ENCODE results near the gene PLEKHD1. TPM values are rescaled to one million over a fixed set of nuclear protein-coding genes. Genes with fewer than 3 reads are reported as not detected.
A peak's percentile ranks its signal among the peaks of the same experiment; 100 is the strongest.

PLEKHD1 gene
- total RNA-seq, 4 donors from 2014 or later = 0.19 TPM; not detected in 3

DNA sequence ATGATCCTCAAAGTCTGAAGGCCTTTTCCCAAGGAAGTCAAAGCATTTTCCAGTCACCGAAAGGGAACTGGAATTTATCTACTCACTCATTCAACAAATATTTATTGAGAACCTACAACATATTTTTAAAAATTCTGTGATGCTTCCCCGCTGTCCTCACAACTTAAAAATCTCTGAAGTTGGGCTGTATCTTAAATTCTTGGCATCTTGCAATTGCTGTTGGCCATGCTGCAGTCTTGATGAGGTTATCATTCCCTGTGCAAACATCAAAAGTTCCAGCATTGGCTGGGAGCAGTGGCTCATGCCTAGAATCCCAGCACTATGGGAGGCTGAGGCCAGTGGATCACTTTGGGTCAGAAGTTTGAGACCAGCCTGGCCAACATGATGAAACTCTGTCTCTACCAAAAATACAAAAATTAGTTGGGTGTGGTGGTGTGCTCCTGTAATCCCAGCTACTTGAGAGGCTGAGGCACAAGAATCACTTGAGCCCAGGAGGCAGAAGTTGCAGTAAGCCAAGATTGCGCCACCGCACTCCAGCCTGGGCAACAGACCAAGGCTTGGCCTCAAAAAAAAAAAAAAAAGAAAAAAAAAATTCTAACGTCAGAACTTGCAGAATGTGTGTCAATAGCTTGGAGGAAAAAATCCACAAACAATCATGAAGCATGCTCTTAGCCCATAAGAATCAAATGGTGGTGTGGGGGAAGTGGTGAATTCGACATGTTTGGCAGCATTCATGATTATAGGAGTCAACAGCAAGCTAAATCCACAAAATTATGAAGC lies 55.3 kb downstream of the PLEKHD1 start:
- no peak for TF ChIP-seq POLR2A (IDR thresholded peaks at IDR 0.05)
- TF ChIP-seq, protein P1, sequence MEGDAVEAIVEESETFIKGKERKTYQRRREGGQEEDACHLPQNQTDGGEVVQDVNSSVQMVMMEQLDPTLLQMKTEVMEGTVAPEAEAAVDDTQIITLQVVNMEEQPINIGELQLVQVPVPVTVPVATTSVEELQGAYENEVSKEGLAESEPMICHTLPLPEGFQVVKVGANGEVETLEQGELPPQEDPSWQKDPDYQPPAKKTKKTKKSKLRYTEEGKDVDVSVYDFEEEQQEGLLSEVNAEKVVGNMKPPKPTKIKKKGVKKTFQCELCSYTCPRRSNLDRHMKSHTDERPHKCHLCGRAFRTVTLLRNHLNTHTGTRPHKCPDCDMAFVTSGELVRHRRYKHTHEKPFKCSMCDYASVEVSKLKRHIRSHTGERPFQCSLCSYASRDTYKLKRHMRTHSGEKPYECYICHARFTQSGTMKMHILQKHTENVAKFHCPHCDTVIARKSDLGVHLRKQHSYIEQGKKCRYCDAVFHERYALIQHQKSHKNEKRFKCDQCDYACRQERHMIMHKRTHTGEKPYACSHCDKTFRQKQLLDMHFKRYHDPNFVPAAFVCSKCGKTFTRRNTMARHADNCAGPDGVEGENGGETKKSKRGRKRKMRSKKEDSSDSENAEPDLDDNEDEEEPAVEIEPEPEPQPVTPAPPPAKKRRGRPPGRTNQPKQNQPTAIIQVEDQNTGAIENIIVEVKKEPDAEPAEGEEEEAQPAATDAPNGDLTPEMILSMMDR (IDR thresholded peaks at IDR 0.05) = no peak
- peaks cover 4 to 35% (median 10%) of the 10 kb centered on the region in 3 donors for H3K4me1 ChIP-seq
- DNase-seq = no peak
- intact Hi-C loops (cut with DNase I) = loop anchor here (5.0 kb wide), 1 partner anchor 37 kb away; no protein-coding TSS in a partner anchor
- H3K27me3 ChIP-seq = peaks cover 0 to 16% (median 0%) of the 10 kb centered on the region in 4 donors
- no peaks in the 10 kb centered on the region for H3K36me3 ChIP-seq
- H3K4me3 ChIP-seq = no peak overlapping the region
- peak overlapping the region in 1 of 4 donors; percentile 57 for H3K27ac ChIP-seq
- WGBS, 2 donors = 45 to 49% methylated on average over 6 of the region's 6 CpGs
- no peaks in the 10 kb centered on the region for H3K9me3 ChIP-seq

DNA sequence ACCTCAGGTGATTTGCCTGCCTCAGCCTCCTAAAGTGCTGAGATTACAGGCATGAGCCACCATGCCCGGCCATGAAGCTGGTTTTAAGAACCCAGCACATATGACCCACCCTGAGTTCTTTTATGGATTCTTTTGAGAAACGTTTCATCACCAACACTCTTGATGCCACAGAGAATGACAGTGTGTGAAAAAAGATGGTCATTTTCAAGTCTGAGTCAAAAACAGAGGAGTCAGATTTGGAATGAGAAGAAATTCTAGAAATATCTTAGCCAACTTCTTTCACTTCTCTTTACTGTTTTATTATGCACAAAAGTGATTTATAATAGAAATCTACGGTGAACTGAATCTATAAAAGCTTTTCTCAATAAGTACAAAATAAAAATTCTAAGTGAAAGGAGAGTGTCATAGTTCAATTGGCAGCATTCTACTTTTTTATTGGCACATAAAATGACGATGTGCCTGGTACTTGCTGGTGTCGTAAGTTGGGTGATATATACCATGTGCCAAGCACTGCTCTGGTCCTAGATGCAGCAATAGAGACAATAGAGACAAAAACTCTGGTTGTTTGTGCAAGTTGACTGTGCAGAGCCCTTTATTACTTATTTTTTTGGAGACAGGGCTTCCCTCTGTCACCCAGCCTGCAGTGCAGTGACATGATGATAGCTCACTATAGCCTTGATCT lies 56.3 kb downstream of the PLEKHD1 start:
- H3K27me3 ChIP-seq = peaks cover 0 to 23% (median 0%) of the 10 kb centered on the region in 4 donors
- H3K4me1 ChIP-seq = peaks cover 4 to 35% (median 10%) of the 10 kb centered on the region in 3 donors
- H3K9me3 ChIP-seq = no peaks in the 10 kb centered on the region
- TF ChIP-seq, protein P1 (IDR thresholded peaks at IDR 0.05) = no peak
- TF ChIP-seq POLR2A (IDR thresholded peaks at IDR 0.05) = no peak
- DNase-seq = no peak
- 58 to 64% methylated on average over 5 of the region's 5 CpGs for WGBS, 2 donors
- peak overlapping the region in 1 of 4 donors; percentile 57 for H3K27ac ChIP-seq
- H3K4me3 ChIP-seq = no peak overlapping the region
- no peaks in the 10 kb centered on the region for H3K36me3 ChIP-seq
- intact Hi-C loops (cut with DNase I) = no loop called here

DNA sequence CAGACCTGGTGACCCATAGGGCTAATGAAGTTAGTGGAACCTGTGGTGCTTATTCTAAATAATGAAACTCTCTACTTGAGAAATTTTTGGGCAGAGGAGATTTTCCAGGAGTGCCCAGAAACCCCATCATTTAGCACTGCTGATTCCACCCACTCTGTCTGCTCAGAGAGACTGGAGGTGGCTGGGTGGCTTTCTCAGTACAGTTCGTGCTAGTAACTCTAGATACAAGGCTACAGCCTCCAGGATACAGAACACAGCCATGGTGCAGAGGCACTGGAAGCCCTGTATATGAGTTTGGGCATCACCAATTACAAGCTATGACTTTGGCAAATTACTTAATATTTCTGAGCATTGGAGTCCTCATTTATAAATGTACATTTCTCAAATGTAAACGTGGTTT lies 57.8 kb downstream of the PLEKHD1 start:
- no peaks in the 10 kb centered on the region for H3K9me3 ChIP-seq
- WGBS, 2 donors = 60 to 68% methylated on average over 2 of the region's 2 CpGs
- H3K27me3 ChIP-seq = peaks cover 0 to 28% (median 0%) of the 10 kb centered on the region in 4 donors
- H3K27ac ChIP-seq = no peak overlapping the region
- no peak for DNase-seq
- intact Hi-C loops (cut with DNase I) = no loop called here
- TF ChIP-seq POLR2A (IDR thresholded peaks at IDR 0.05) = no peak
- TF ChIP-seq, protein P1 (IDR thresholded peaks at IDR 0.05) = no peak
- no peak overlapping the region for H3K4me3 ChIP-seq
- H3K4me1 ChIP-seq = peaks cover 4 to 30% (median 10%) of the 10 kb centered on the region in 3 donors
- no peaks in the 10 kb centered on the region for H3K36me3 ChIP-seq

DNA sequence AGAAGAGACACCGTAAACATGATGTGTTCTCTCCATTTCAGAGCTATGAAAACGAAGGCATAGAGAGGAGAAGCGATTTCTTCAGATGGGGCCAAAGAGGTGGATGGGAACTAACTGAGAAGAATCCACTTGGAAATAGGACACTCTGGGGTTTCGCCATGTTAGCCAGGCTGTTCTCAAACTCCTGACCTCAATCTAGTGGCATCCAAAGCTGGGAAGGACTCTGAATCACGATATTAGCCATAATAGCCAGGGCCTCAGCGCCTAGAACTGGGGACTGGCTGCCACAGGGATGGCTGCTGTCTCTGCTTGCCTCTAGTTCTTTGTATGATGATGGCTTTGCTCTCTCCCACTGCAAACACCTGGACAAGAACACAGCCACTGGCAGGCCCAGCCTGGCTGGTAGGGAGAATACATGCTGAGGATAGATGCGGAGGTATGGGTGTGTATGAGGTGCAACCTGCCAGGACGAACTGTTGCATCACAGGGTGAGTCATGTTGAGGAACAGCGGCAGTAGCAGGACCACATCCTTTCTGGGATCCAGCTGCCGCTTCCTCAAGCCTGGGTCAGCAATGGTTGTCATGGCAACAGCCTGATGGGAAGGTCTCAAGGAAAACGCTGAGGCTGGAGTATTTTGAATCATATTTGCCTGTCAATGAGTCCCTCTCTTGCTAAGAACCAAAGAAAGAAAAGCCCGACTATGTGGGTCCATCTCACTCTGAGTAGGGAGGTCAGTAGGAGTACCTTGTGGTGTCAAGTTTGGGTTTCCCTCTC lies 59.0 kb downstream of the PLEKHD1 start:
- WGBS, 2 donors = 27 to 37% methylated on average over 6 to 10 of the region's 12 CpGs
- Histone ChIP-seq H3K4me1 (peaks cover 0 to 28% (median 12%) of the 10 kb centered on the region in 3 donors), H3K4me3 (no peak overlapping the region), H3K36me3 (no peaks in the 10 kb centered on the region), H3K27ac (peak overlapping the region in 3 of 4 donors; percentile 41 to 71 (median 67)), H3K27me3 (peaks cover 0 to 40% (median 0%) of the 10 kb centered on the region in 4 donors), H3K9me3 (no peaks in the 10 kb centered on the region)
- TF ChIP-seq, protein P1 (IDR thresholded peaks at IDR 0.05) = no peak
- TF ChIP-seq POLR2A (IDR thresholded peaks at IDR 0.05) = no peak
- peak; percentile 14 for DNase-seq
- intact Hi-C loops (cut with DNase I) = no loop called here

All from esophagus squamous epithelium (tissue), 5 donors.